Measurements from ENCODE around the gene NCEH1.

DNA sequence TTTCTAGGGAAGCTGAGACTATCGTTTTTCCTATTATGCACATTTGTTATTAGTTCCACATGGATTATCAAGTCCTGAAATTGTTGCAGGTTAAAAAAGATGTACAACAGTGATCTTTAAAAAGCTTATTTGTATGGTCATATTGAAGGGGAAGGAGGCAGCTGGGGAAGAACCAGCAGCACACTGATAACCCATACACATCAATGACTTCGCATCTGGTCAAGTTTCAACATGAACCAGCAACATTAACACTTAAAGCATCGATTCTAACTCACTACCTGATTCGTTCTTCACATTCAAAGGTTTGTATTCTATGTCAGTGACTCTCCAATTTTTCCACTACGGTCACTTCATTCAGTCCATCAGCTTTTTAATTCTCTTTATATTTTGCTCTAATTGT is 56.4 kb downstream of the NCEH1 start:
- TF ChIP-seq GATA2 (IDR thresholded peaks at IDR 0.05; ENCODE audit: low read depth, low read length), result no peak
- no peak for TF ChIP-seq GATA3 (IDR thresholded peaks at IDR 0.05; ENCODE audit: low read depth, low read length)

Data from SH-SY5Y (cell line).